Sigmoid colon (tissue), 7 donors: ENCODE measurements around the gene GOLGA6A. TPM values are rescaled to one million over a fixed set of nuclear protein-coding genes. Genes with fewer than 3 reads are reported as not detected.

Experiments used
- DNase-seq: peaks from one replicate; pipeline ENCODE4 v3.0.0-alpha.2; 2019
- H3K27ac ChIP-seq, 4 donors: fragments of 200-600 bp; sonication (generic); one replicate each; pipeline ENCODE4 v1.5.1; 2016 to 2019; ENCODE audit warnings: mild to moderate bottlenecking in 1 of 4
- H3K27me3 ChIP-seq, 3 donors: fragments of 200-600 bp; sonication (generic); one replicate each; pipeline ENCODE4 v1.5.1; 2019; ENCODE audit warnings: mild to moderate bottlenecking in 1 of 3
- H3K36me3 ChIP-seq, 4 donors: fragments of 200-600 bp; sonication (generic); one replicate each; pipeline ENCODE4 v1.5.1; 2016 to 2019
- H3K4me1 ChIP-seq, 4 donors: fragments of 200-600 bp; sonication (generic); one replicate each; pipeline ENCODE4 v1.5.1; 2017 to 2019
- H3K4me3 ChIP-seq, 4 donors: fragments of 200-600 bp; sonication (generic); one replicate each; pipeline ENCODE4 v1.5.1; 2017 to 2019; ENCODE audit warnings: mild to moderate bottlenecking in 2 of 4, moderate library complexity in 1 of 4
- H3K9me3 ChIP-seq, 4 donors: fragments of 200-600 bp in 3 of 4; sonication (generic) in 3 of 4; one replicate each; pipeline versions ENCODE4 v1.5.1 to v1.6.1; 2013 to 2019
- CTCF ChIP-seq, 4 experiments: fragments of 450-650 bp in 3 of 4; fragments of 200-600 bp in 1 of 4; IDR thresholded peaks; one replicate each; pipeline ENCODE4 v1.5.1; 2016 to 2019; ENCODE audit warnings: antibody characterized with exemption in 4 of 4, mild to moderate bottlenecking in 3 of 4, moderate library complexity in 2 of 4
- EP300 ChIP-seq, 4 donors: sonication (generic); formaldehyde crosslinking; IDR thresholded peaks; one replicate each; pipeline ENCODE4 v1.6.1; 2017; ENCODE audit warnings: antibody characterized with exemption in 4 of 4
- POLR2A ChIP-seq, 2 donors: fragments of 450-650 bp; IDR thresholded peaks; one replicate each; pipeline ENCODE4 v1.6.1; 2016; ENCODE audit warnings: antibody characterized with exemption in 2 of 2, mild to moderate bottlenecking in 2 of 2, moderate library complexity in 2 of 2
- POLR2AphosphoS5 ChIP-seq, 4 donors: sonication (generic); formaldehyde crosslinking; IDR thresholded peaks; one replicate each; pipeline ENCODE4 v1.6.1; 2017; ENCODE audit warnings: antibody characterized with exemption in 4 of 4
- WGBS, 2 donors: extraction: QIAGEN DNeasy Blood & Tissue Kit; methylation state at CpG; one replicate each; pipeline ENCODE4 v1.1.7; 2013; 5-methylcytosine and 5-hydroxymethylcytosine counted together
- intact Hi-C: fragments of 100-400 bp; cut with DNase I; formaldehyde crosslinking; loops from one replicate; pipeline ENCODE4 v1.15.1; 2023
- polyA plus RNA-seq, 3 donors: library from polyadenylated mRNA; stranded (reverse); fragments of 200-250 nt; gene quantifications; one replicate each; pipeline ENCODE4 v1.2.3, GENCODE V29; 2013
- small RNA-seq, 3 donors: library from RNA; depleted of rRNA; stranded (forward); fragments of <200 nt; gene quantifications; one replicate each; pipeline ENCODE3, GENCODE V24; 2016
- total RNA-seq, 4 donors: library from RNA; depleted of rRNA; stranded (reverse); fragments of >200 nt; gene quantifications; one replicate each; pipeline ENCODE4 v1.1.0, GENCODE V29; 2016
- donor health status: healthy with polysubstance abuse.
- donor health status: Bipolar disorder and iron deficiency.
- donor health status: healthy.

GOLGA6A gene
- total and polyA plus RNA-seq, 7 donors: not detected

DNA sequence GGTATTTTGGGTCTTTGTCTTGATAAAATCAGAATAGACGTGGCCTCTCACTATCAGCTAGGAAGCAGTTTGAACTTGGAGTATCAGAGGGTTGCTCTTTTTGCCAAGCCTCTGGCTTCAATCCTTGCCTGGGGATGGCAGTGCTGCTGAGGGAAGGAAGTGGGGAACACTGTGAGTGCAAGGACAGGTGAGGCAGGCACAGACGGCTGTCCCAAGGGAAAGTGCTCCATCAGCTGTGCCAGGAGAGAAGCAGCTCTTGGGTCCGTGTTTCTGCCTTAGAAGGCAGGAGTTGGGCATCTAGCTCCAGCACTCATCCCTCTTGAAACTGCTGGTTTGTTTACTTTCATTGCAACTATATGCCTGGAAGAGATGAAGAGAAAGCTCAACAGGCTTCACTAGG is 54.7 kb downstream of the GOLGA6A start:
- Histone ChIP-seq H3K27ac (peak overlapping the region; percentile 24 to 73 (median 66)), H3K36me3 (peaks cover 26 to 63% (median 31%) of the 10 kb centered on the region in 4 donors), H3K4me3 (no peak overlapping the region), H3K27me3 (no peaks in the 10 kb centered on the region), H3K4me1 (peaks cover 0 to 47% (median 40%) of the 10 kb centered on the region in 4 donors), H3K9me3 (no peaks in the 10 kb centered on the region)
- 83% methylated on average over 3 of the region's 3 CpGs for WGBS, 2 donors
- intact Hi-C loops: no loop called here
- TF ChIP-seq CTCF (IDR thresholded peaks at IDR 0.05): no peak
- peak in 1 of 4 donors; percentile 30 for TF ChIP-seq POLR2AphosphoS5 (IDR thresholded peaks at IDR 0.05)
- no peak for TF ChIP-seq EP300 (IDR thresholded peaks at IDR 0.05)
- no peak for TF ChIP-seq POLR2A (IDR thresholded peaks at IDR 0.05)
- DNase-seq: peak; percentile 81

DNA sequence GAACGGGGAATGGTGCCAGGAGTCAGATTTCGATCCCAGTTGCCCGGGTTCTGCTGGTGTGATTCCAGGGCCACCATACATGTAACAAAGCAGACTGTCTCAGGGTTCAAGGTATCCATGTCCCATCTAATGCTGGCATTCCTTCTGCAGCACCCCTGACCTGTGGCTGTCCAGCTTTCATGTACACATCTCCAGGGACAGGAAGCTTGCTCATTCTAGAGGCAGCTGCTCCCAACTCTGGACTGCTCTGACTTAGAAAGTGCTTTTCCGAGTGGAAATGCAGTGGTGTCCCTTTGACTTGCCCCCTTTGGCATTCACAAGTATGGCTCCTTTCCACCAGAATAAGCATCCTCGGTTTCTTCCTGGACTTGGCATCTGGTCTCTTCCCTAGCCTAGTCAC is 56.9 kb downstream of the GOLGA6A start:
- Histone ChIP-seq H3K36me3 (peaks cover 24 to 60% (median 30%) of the 10 kb centered on the region in 4 donors), H3K27me3 (no peaks in the 10 kb centered on the region), H3K4me1 (peaks cover 0 to 47% (median 40%) of the 10 kb centered on the region in 4 donors), H3K4me3 (no peak overlapping the region), H3K9me3 (no peaks in the 10 kb centered on the region), H3K27ac (peak overlapping the region in 1 of 4 donors; percentile 29)
- intact Hi-C loops: no loop called here
- no peak for DNase-seq
- TF ChIP-seq CTCF (IDR thresholded peaks at IDR 0.05): no peak
- no peak for TF ChIP-seq POLR2AphosphoS5 (IDR thresholded peaks at IDR 0.05)
- TF ChIP-seq EP300 (IDR thresholded peaks at IDR 0.05): no peak
- WGBS, 2 donors: 80 to 84% methylated on average over 5 of the region's 5 CpGs

DNA sequence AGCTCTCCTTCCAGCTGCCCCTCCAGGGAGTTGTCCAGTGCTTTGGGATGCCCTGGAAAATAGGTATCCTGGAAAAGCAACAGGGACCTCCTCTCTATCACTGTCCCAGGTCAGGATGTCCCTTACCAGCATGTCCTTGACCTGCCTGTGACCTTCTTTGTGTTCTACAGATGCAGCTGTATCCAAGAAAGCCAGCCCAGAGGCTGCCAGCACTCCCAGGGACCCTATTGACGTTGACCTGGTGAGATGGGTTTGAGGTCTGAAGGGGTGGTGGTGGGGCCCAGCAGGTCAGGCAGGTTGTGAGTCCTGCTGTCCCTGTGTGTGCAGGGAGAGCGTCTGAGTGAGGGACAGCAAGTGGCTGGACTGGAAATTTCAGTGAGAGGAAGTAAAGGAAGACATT is 57.7 kb downstream of the GOLGA6A start:
- WGBS, 2 donors: 59 to 88% methylated on average over 2 of the region's 2 CpGs
- no peak overlapping the region for H3K4me3 ChIP-seq
- TF ChIP-seq POLR2AphosphoS5 (IDR thresholded peaks at IDR 0.05): no peak
- no peak for TF ChIP-seq EP300 (IDR thresholded peaks at IDR 0.05)
- TF ChIP-seq CTCF (IDR thresholded peaks at IDR 0.05): no peak
- TF ChIP-seq POLR2A (IDR thresholded peaks at IDR 0.05): no peak
- no peaks in the 10 kb centered on the region for H3K9me3 ChIP-seq
- H3K4me1 ChIP-seq: peaks cover 0 to 47% (median 40%) of the 10 kb centered on the region in 4 donors
- H3K27ac ChIP-seq: peak overlapping the region in 2 of 4 donors; percentile 21 to 29
- intact Hi-C loops: no loop called here
- DNase-seq: peak; percentile 50
- H3K36me3 ChIP-seq: peaks cover 24 to 53% (median 29%) of the 10 kb centered on the region in 4 donors
- no peaks in the 10 kb centered on the region for H3K27me3 ChIP-seq

- no peak overlapping the region for H3K27ac ChIP-seq
- no peak for DNase-seq
- no peaks in the 10 kb centered on the region for H3K9me3 ChIP-seq
- intact Hi-C loops: no loop called here
- 97% methylated on average over 66 of the region's 66 CpGs for WGBS, 2 donors
- no peak overlapping the region for H3K4me3 ChIP-seq
- H3K4me1 ChIP-seq: peaks cover 0 to 35% (median 28%) of the 10 kb centered on the region in 4 donors
- H3K36me3 ChIP-seq: peaks cover 24 to 53% (median 30%) of the 10 kb centered on the region in 4 donors
- TF ChIP-seq CTCF (IDR thresholded peaks at IDR 0.05) (no peak), POLR2A (IDR thresholded peaks at IDR 0.05) (no peak), POLR2AphosphoS5 (IDR thresholded peaks at IDR 0.05) (no peak), EP300 (IDR thresholded peaks at IDR 0.05) (no peak)
- no peaks in the 10 kb centered on the region for H3K27me3 ChIP-seq
These were observed 59.5 kb downstream of the GOLGA6A start for GRCh38 chr15:74022706-74023470.

Small RNA genes lying within 50 kb of the gene (small RNA-seq; reads per million reads assigned to genes)
- gene RN7SL429P: 0 reads per million in 3 donors

Other genes starting within 250 kb of the GOLGA6A start
- gene TBC1D21, start 209.0 kb downstream of the GOLGA6A start, total RNA-seq: not detected
- gene TBC1D21, start 209.0 kb downstream of the GOLGA6A start, polyA plus RNA-seq: not detected
- gene LOXL1, start 156.1 kb downstream of the GOLGA6A start, total RNA-seq: 10 to 100 TPM in 3 of 4 donors, 1 to 10 TPM in 1; 7.6 to 27.7 (median 14.6) TPM
- 1 to 10 TPM in 2 of 3 donors, not detected in 1; 3.0 to 7.4 TPM for gene LOXL1, start 156.1 kb downstream of the GOLGA6A start, polyA plus RNA-seq
- 10 to 100 TPM in 3 of 4 donors, 1 to 10 TPM in 1; 10.0 to 17.8 (median 13.8) TPM for gene STOML1, start 90.3 kb downstream of the GOLGA6A start, total RNA-seq
- gene STOML1, start 90.3 kb downstream of the GOLGA6A start, polyA plus RNA-seq: 10 to 100 TPM in 1 of 3 donors, 1 to 10 TPM in 2; 3.5 to 18.5 (median 4.2) TPM
- 100 to 1,000 TPM in 1 of 4 donors, 10 to 100 TPM in 3; 43.3 to 129 (median 60.0) TPM for gene PML, start 87.8 kb downstream of the GOLGA6A start, total RNA-seq
- gene PML, start 87.8 kb downstream of the GOLGA6A start, polyA plus RNA-seq: 10 to 100 TPM in 1 of 3 donors, 1 to 10 TPM in 2; 9.6 to 36.4 (median 9.7) TPM
- gene ISLR2, start 48.0 kb upstream of the GOLGA6A start, total RNA-seq: 1 to 10 TPM in 2 of 4 donors, under 1 TPM in 2; 0.16 to 2.2 (median 1.1) TPM
- gene ISLR2, start 48.0 kb upstream of the GOLGA6A start, polyA plus RNA-seq: 1 to 10 TPM in 1 of 3 donors, not detected in 2; 1.1 TPM
- 100 to 1,000 TPM in 2 of 4 donors, 10 to 100 TPM in 2; 71.4 to 186 (median 121) TPM for gene ISLR, start 91.2 kb upstream of the GOLGA6A start, total RNA-seq
- gene ISLR, start 91.2 kb upstream of the GOLGA6A start, polyA plus RNA-seq: 10 to 100 TPM in 1 of 3 donors, 1 to 10 TPM in 1, under 1 TPM in 1; 0.69 to 16.3 (median 7.8) TPM
- gene STRA6, start 120.2 kb upstream of the GOLGA6A start, total RNA-seq: under 1 TPM in 1 of 4 donors, not detected in 3; 0.71 TPM
- under 1 TPM in 1 of 3 donors, not detected in 2; 0.50 TPM for gene STRA6, start 120.2 kb upstream of the GOLGA6A start, polyA plus RNA-seq
- gene CCDC33, start 153.8 kb upstream of the GOLGA6A start, total RNA-seq: not detected
- gene CCDC33, start 153.8 kb upstream of the GOLGA6A start, polyA plus RNA-seq: under 1 TPM in 2 of 3 donors, not detected in 1; 0.09 to 0.60 TPM